GM12874 (cell line): ENCODE data around the gene CD24.

Experiments
- CTCF ChIP-seq: IDR thresholded peaks from 2 replicates; pipeline ENCODE4 v1.5.1; 2011; ENCODE audit warnings: low read depth, mild to moderate bottlenecking, control low read depth, low read length, moderate library complexity; ENCODE audit not compliant: insufficient read depth

Gene CD24

GRCh38 chr6:106939208-106939607 is 35.3 kb downstream of the CD24 start:
- no peak for TF ChIP-seq CTCF

GRCh38 chr6:106927531-106928398 is 46.8 kb downstream of the CD24 start:
- no peak for TF ChIP-seq CTCF

GRCh38 chr6:106925948-106926347 is 48.6 kb downstream of the CD24 start:
- no peak for TF ChIP-seq CTCF

GRCh38 chr6:106924694-106925523 is 49.6 kb downstream of the CD24 start:
- no peak for TF ChIP-seq CTCF

- TF ChIP-seq CTCF, result no peak
Measured at GRCh38 chr6:106922626-106923025, 51.9 kb downstream of the CD24 start.
